M059J (cell line): ENCODE measurements around the gene SLC22A16. TPM values are rescaled to one million over a fixed set of nuclear protein-coding genes. Genes with fewer than 3 reads are reported as not detected.

Source experiments
- DNase-seq: peaks from one replicate; pipeline ENCODE4 v3.0.0-alpha.2; 2012; ENCODE audit warnings: low read depth
- total RNA-seq: library from RNA; depleted of rRNA; stranded (reverse); fragments of >200 nt; shearing (Covaris generic); gene quantifications from 2 replicates; pipeline ENCODE4 v1.2.3, GENCODE V29; 2014

Gene SLC22A16
- total RNA-seq, 1 experiment from 2014 or later = 0.42 TPM

- DNase-seq = no peak
Observed at GRCh38 chr6:110448846-110449540, 27.4 kb downstream of the SLC22A16 start.

DNA sequence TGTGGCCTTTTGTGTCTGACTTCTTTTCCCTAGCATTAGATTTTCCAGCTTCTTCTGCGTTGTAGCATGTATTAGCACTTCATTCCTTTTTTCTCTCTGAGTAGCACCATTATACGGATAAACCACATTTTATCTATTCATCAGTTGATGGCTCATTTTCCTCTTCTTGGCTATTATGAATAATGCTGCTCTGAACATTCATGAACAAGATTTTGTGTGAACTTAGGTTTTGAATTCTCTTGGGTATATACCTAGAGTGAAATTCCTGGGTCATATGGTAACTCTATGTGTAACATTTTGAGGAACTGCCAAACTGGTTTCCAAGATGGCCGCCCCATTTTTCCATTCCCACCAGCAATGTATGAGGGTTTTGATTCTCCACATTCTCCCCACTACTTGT lies 28.7 kb downstream of the SLC22A16 start:
- DNase-seq = no peak

GRCh38 chr6:110446405-110446804 lies 30.0 kb downstream of the SLC22A16 start:
- DNase-seq = no peak

DNA sequence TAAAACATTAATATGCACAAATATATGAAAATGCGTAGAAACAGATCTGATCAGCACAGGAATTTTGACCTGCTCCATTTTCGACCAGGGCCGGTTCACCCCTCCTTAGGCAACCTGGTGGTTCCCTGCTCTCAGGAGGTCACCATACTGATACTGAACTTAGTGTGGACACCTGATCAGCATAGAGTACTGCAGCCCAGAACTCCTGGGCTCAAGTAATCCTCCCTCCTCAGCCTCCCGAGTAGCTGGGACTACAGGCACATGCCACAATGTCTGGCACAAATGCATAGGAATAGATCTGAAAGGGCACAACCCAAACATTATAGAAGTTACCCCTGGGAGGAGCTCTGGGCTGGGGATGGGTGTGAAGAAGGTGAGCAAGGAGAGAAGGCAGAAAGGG lies 36.4 kb downstream of the SLC22A16 start:
- DNase-seq = no peak

DNA sequence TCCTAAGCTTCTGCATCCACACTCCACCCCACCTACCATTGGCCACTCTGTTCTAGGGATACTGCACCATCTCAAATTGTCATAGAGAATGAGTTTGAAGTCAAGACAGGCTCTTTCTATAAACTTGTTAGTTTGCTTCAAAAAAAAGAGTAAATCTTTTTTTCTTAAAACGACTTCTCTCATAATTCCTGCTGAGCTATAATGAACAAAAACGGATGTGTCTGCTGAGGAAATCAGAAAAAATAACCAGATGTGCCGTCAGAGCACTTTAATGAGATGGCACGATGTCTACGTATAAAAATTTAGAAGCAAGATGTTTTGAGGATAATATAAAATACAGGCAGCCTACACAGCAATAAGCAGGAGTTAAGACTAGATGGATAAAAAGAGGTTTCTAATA lies 37.1 kb downstream of the SLC22A16 start:
- no peak for DNase-seq

DNA sequence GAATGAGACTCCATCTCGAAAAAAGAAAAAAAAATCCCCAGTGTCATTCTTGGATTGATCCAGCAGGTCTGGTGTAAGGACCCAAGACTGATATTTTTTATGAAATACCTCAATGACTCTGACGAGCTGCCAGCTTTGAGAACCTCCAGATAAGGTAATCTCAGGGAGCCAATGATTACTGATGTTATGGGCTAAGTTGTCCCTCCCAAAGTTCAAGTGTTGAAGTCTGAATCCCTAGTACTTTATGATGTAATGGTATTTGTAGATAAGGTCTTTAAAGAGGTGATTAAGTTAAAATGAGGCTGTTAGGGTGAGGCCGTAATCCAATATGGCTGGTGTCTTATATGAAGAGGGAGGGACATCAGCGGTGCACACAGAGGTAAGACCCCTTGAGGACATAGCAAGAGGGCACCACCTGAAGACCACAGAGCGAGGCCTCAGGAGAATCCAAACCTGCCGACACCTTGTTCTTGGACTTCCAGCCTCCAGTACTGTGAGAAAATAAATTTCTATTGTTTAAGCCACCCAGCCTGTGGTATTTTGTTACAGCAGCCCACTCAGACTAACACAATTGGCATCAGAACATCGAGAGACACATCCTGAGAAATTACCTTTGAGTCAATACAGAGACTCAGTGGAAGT lies 41.3 kb downstream of the SLC22A16 start:
- DNase-seq = no peak

- DNase-seq = no peak
Observed at GRCh38 chr6:110432285-110432900, 44.0 kb downstream of the SLC22A16 start.

DNA sequence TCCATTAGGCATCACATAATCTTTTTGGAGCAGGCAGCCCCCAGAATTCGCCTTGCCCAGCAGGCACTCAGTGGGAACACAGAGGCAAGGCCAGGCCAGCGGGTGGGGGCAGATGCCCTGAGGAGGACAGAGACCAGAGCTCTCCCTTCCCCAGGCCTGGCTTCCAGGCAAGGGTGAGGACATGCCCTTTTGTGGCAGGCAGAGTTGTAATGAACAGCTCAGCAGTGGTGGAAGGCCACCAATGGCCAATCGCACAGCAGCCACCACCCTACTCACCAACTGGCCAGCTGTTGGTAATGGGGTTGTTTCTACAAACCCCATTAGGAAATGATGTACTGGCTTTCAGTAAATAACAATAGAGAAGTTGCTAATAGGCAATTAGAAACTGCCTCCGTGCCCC lies 45.7 kb downstream of the SLC22A16 start:
- no peak for DNase-seq

DNA sequence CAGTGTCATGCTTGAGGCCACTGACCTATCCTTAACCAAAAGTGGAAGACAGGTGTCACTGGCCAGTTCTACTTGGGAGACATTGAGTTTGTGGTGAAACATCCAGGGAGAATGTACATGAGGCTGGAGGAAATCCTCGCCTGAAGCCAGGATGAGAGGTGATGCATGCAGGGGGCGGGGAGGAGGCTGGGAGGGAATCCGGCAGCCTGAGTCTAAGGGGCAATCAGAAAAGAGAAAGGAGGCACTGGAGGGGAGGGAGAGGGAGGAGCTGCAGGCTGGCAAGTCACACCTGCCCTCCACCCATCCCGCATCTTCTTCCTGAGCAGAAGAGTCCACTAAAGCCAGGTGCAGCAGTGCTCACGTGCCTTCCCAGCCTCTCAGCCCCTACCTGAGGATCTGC lies 46.2 kb downstream of the SLC22A16 start:
- DNase-seq = peak; percentile 16

GRCh38 chr6:110428153-110428552 lies 48.3 kb downstream of the SLC22A16 start:
- no peak for DNase-seq

- no peak for DNase-seq
Observed at GRCh38 chr6:110425816-110426215, 50.6 kb downstream of the SLC22A16 start.

DNA sequence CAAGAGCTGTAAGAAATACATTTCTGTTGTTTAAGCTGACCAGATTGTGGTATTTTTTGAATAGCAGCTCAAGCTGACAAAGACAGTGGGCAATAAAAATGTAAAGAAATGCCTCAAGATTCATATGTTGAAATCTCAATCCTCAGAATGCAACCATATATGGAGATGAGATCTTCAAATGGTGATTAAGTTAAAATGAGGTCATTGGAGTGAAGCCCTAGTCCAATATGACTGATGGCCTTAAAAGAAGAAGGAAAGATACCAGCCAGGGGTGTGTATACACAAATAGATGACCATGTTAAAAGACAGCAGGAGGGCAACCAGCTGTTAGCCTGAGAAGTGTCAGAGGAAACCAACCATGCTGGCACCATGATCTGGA lies 54.0 kb downstream of the SLC22A16 start:
- no peak for DNase-seq

- no peak for DNase-seq
Observed at GRCh38 chr6:110421749-110422443, 54.5 kb downstream of the SLC22A16 start.

DNA sequence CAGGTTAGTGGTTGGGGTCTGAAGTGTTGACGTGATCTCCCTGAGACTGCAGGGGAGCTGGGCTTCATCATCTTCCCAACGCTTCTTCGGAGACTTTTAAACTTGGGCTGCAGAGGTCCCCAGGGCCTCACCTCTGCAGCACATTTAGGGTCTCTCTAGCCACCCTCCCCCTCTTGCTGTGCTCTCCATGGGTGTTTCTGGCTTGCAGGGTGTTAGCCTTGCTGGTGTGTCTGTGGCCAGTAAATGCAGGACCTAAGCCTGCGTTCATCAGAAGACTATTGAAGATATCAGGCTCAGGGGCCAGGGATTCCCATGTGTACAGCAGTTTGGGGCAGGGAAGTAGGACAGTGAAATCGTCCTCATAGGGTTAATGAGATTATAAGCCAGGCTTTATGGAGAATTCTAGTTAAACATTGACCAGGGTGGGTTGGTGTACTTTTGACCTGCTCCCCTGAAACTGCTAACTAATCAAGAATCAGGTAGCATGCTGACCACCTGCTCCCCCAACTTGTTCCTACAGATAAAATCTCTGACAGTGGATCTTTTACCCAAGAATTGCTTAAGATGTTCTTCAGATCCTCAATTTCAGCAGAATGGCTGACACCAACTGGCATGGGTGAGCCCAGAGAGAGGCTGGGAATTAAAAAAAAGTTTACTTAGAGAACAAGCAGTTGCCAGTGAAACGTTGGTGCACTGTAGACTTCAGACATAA lies 57.2 kb downstream of the SLC22A16 start:
- no peak for DNase-seq

- DNase-seq = no peak
Observed at GRCh38 chr6:110418594-110418993, 57.8 kb downstream of the SLC22A16 start.

DNA sequence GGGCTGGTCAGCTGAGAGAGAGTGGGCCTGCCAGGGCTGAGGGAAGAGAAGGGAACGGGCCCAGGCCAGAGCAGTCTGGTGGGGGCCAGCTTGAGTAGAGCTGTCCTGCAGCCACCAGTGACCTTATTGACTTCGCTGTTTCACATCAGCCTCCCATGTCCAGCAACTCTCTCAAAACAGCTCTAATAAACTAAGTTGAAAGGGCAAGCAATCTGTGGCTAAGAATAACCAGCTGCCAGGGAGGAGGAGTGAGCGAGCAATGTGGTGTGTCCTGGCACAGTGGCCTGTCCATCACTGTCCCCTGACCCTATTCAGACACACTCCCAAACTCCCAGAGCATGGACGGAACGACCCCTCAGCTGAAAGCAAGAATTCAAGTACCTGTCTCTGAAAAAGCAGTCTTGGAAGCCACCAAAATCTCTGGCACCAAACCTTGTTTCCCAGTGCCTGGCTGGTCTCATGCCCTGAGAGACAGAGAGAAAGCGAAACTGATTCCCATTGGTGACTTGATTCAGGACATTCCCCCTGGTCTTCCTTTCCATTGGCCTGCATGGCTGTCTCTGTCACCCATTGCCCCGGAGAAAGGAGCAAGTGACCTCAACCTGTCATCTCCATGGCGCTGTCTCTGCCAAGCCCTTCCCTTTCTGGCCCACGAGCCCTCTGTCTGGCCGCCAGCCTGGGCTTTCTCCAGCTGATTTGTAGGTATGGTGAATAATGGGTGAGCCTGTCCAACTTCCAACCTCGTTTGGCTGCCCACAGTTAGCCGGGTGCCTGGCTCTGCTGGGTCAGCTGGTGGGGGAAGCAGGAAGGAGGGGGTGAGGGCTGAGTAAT lies 61.1 kb downstream of the SLC22A16 start, which contains the start of gene DDO:
Gene DDO, minus strand, starts transcription at position 490 of the 831 bp plus-strand sequence. CDS start 2,113 bp downstream, outside the sequence.
- DNase-seq = peak; percentile 94

DNA sequence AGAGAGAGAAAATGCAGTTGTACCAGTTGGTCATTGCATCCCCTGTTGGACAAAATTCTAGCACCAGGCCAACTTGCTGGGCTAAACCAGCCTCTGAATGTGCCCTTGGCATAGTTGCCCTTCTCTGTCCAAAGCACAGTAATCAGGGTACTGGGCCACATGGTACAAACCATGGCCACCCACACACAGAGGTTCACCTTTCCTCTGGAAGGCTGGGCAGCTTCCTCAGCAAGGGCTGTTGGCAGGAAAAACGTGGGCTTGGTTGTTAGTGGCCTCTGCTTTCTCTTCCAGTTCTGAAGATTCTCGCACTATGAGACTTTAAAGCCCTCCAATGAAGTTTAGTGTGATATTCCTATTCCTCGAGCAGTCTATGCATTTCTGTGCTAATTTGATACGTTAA lies 61.7 kb downstream of the SLC22A16 start:
- DNase-seq = peak; percentile 12

- DNase-seq = no peak
Observed at GRCh38 chr6:110412360-110412759, 64.1 kb downstream of the SLC22A16 start.

DNA sequence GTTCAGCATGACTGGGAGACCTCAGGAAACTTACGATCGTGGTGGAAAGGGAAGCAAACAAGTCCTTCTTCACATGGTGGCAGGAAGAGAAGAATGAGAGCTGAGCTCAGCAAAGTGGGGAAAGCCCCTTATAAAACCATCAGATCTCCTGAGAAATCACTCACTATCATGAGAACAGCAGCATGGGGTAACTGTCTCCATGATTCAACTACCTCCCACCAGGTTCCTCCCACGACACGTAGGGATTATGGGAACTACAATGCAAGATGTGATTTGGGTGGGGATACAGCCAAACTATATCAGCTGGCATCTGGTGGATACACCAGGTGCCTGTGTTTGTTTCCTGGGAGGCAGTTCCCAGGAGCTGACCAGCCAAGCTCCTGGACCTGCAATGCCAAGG lies 65.9 kb downstream of the SLC22A16 start:
- DNase-seq = no peak

GRCh38 chr6:110409794-110410193 lies 66.6 kb downstream of the SLC22A16 start:
- DNase-seq = no peak

DNA sequence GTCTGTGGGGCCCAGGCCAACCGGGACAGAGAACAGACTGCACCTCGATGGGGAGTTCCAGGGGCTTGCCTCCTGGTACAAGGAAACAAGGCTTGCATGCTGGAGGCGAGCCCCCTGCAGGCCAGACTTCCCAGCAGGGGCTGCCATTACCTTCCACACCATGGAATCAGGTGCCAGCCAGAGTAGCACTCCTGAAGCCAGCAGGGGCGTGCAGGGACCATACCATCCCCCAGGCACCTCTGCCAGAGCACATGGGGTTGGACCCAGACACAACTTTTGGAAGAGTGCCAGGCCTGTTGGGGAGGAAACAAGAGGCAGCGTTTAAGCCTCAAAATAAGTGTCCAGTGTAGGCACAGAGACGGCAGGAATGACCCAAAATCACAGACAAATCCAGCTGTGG lies 67.5 kb downstream of the SLC22A16 start:
- no peak for DNase-seq
